HG03095 (cell line): ENCODE data around the gene OAS2.
"Not testable (repeated sequence)": the region's sequence is repeated elsewhere in the genome, so short reads cannot be mapped to it uniquely, and the experiment has no call there.

Source experiments
- ATAC-seq: cut with Tn5 transposase; IDR thresholded peaks from one replicate; pipeline ENCODE4 v1.9.1; 2021; ENCODE audit warnings: moderate library complexity; ENCODE audit not compliant: unreplicated experiment

OAS2 gene

GRCh38 chr12:112979041-112979680, 842 bp downstream of the OAS2 start:
- ATAC-seq = no peak

- no peak for ATAC-seq
These were observed 2.3 kb downstream of the OAS2 start for GRCh38 chr12:112980491-112981158.

GRCh38 chr12:112985642-112986290, 7.4 kb downstream of the OAS2 start:
- ATAC-seq = no peak

- no peak for ATAC-seq
These were observed 8.0 kb downstream of the OAS2 start for GRCh38 chr12:112986291-112986800.

- no peak for ATAC-seq
These were observed 9.2 kb downstream of the OAS2 start for GRCh38 chr12:112987561-112987960.

GRCh38 chr12:112988224-112988623, 9.9 kb downstream of the OAS2 start:
- ATAC-seq = no peak

- not testable (repeated sequence) for ATAC-seq
These were observed 10.6 kb downstream of the OAS2 start for GRCh38 chr12:112988823-112989385.

GRCh38 chr12:112989806-112990205, 11.5 kb downstream of the OAS2 start:
- no peak for ATAC-seq

- ATAC-seq = no peak
These were observed 14.5 kb downstream of the OAS2 start for GRCh38 chr12:112992541-112993398.

- ATAC-seq = no peak
These were observed 16.7 kb downstream of the OAS2 start for GRCh38 chr12:112995008-112995407.

GRCh38 chr12:112996501-112996900, 18.2 kb downstream of the OAS2 start:
- ATAC-seq = no peak

- no peak for ATAC-seq
These were observed 19.2 kb downstream of the OAS2 start for GRCh38 chr12:112997506-112997905.

GRCh38 chr12:112998987-112999767, 20.9 kb downstream of the OAS2 start:
- ATAC-seq = peak; percentile 66

- no peak for ATAC-seq
These were observed 22.1 kb downstream of the OAS2 start for GRCh38 chr12:113000433-113000832.

- ATAC-seq = no peak
These were observed 23.8 kb downstream of the OAS2 start for GRCh38 chr12:113002155-113002554.

GRCh38 chr12:113002676-113003075, 24.4 kb downstream of the OAS2 start:
- ATAC-seq = no peak

- ATAC-seq = no peak
These were observed 25.3 kb downstream of the OAS2 start for GRCh38 chr12:113003636-113004035.

GRCh38 chr12:113005762-113006161, 27.4 kb downstream of the OAS2 start:
- ATAC-seq = no peak

- no peak for ATAC-seq
These were observed 27.9 kb downstream of the OAS2 start for GRCh38 chr12:113006206-113006605.

GRCh38 chr12:113006641-113007040, 28.3 kb downstream of the OAS2 start:
- no peak for ATAC-seq
